ENCODE results near the gene AMMECR1L. TPM values are rescaled to one million over a fixed set of nuclear protein-coding genes. Genes with fewer than 3 reads are reported as not detected.
"Not testable (repeated sequence)": the region's sequence is repeated elsewhere in the genome, so short reads cannot be mapped to it uniquely, and the experiment has no call there.

AMMECR1L gene
- polyA plus RNA-seq, 1 donor from 2014 or later = 19.5 TPM

DNA sequence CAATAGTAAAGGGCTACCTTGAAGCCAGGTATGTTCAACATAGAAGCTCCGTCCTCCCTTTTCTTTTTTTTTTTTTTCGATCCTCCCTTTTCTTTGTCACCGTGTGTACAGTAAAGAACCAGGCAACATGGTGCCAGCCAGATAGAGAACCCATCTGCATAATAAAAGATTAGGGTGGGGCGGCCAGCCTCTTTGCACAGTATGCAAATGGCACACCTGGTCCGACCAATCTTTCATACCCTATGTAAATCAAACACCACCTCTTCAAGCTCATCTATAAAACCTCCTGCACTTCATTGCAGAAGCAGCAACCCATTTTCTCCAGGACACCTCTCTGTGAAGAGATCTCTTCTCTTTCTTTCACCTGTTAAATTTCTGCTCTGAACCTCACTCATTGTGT lies 67.5 kb downstream of the AMMECR1L start:
- H3K36me3 ChIP-seq (ENCODE audit: insufficient read depth, low read length) = no peaks in the 10 kb centered on the region
- no peak overlapping the region for H3K4me3 ChIP-seq (ENCODE audit: low read length)
- no peaks in the 10 kb centered on the region for H3F3A ChIP-seq (ENCODE audit: insufficient read depth, low read length, poor library complexity, severe bottlenecking)
- H3K79me2 ChIP-seq (replicated peaks; ENCODE audit: insufficient read depth, low read length) = no peaks in the 10 kb centered on the region
- H4K20me1 ChIP-seq (ENCODE audit: insufficient read depth) = no peaks in the 10 kb centered on the region
- H3K9ac ChIP-seq (ENCODE audit: low read length) = no peak overlapping the region
- H3K4me2 ChIP-seq (ENCODE audit: low read length) = no peak overlapping the region
- H3K27ac ChIP-seq (ENCODE audit: low read length) = no peak overlapping the region
- no peak overlapping the region for H2AFZ ChIP-seq (ENCODE audit: low read depth, low read length)
- TF ChIP-seq RAD21 (conservative IDR thresholded peaks at IDR 0.05) (no peak), EZH2 (IDR thresholded peaks at IDR 0.05; ENCODE audit: borderline replicate concordance, insufficient read depth, low read length, poor library complexity, severe bottlenecking) (no peak)
- H3K9me2 ChIP-seq (ENCODE audit: insufficient read depth, low read length) = no peaks in the 10 kb centered on the region
- H3K27me3 ChIP-seq (ENCODE audit: insufficient read depth, low read depth, low read length) = no peaks in the 10 kb centered on the region
- no peaks in the 10 kb centered on the region for H3K9me3 ChIP-seq (ENCODE audit: low read length)

DNA sequence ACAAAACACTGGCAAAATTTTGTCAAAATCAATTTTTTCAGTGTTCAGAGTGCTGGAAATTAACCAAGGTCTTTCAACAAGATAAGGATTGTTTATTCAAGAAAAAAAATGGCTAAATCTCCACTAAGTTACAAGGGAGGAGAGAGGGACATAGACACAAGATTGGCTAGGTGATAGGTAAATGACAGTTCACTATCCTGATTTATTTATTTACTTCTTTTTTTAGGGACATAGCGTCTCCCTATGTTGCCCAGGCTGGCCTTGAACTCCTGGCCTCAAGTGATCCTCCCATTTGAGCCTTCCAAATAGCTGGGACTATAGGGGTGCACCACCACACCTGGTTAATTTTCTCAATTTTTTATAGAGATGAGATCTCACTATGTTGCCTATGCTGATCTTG lies 71.1 kb downstream of the AMMECR1L start:
- TF ChIP-seq SMC3 (conservative IDR thresholded peaks at IDR 0.05; ENCODE audit: poor library complexity) (no peak), EZH2 (IDR thresholded peaks at IDR 0.05; ENCODE audit: borderline replicate concordance, insufficient read depth, low read length, poor library complexity, severe bottlenecking) (no peak), RAD21 (conservative IDR thresholded peaks at IDR 0.05) (no peak), MXI1 (conservative IDR thresholded peaks at IDR 0.05; ENCODE audit: poor library complexity, severe bottlenecking) (no peak)
- H3K9ac ChIP-seq (ENCODE audit: low read length) = no peak overlapping the region
- H2AFZ ChIP-seq (ENCODE audit: low read depth, low read length) = no peak overlapping the region
- no peaks in the 10 kb centered on the region for H3K9me2 ChIP-seq (ENCODE audit: insufficient read depth, low read length)
- H3K4me3 ChIP-seq (ENCODE audit: low read length) = no peak overlapping the region
- H3K27me3 ChIP-seq (ENCODE audit: insufficient read depth, low read depth, low read length) = no peaks in the 10 kb centered on the region
- H3F3A ChIP-seq (ENCODE audit: insufficient read depth, low read length, poor library complexity, severe bottlenecking) = no peaks in the 10 kb centered on the region
- H3K79me2 ChIP-seq (replicated peaks; ENCODE audit: insufficient read depth, low read length) = peaks cover 10% of the 10 kb centered on the region
- no peaks in the 10 kb centered on the region for H3K36me3 ChIP-seq (ENCODE audit: insufficient read depth, low read length)
- no peaks in the 10 kb centered on the region for H3K9me3 ChIP-seq (ENCODE audit: low read length)
- no peaks in the 10 kb centered on the region for H4K20me1 ChIP-seq (ENCODE audit: insufficient read depth)
- H3K4me2 ChIP-seq (ENCODE audit: low read length) = no peak overlapping the region
- no peak overlapping the region for H3K27ac ChIP-seq (ENCODE audit: low read length)

DNA sequence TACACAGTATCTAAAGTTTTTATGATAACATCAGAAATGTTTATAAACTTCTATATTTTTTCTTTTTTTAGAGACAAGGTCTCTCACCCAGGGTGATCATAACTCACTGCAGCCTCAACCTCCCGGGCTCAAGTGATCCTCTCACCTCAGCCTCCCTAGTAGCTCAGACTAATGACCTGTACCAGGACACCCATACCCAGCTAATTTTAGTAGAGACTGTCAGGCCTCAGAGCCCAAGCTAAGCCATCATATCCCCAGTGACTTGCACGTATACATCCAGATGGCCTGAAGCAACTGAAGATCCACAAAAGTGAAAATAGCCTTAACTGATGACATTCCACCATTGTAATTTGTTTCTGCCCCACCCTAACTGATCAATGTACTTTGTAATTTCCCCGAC lies 73.3 kb downstream of the AMMECR1L start:
- not testable (repeated sequence) for H3F3A ChIP-seq (ENCODE audit: insufficient read depth, low read length, poor library complexity, severe bottlenecking); H3K9ac ChIP-seq (ENCODE audit: low read length); H3K9me3 ChIP-seq (ENCODE audit: low read length); H3K27me3 ChIP-seq (ENCODE audit: insufficient read depth, low read depth, low read length); H3K9me2 ChIP-seq (ENCODE audit: insufficient read depth, low read length); H3K27ac ChIP-seq (ENCODE audit: low read length); H3K4me3 ChIP-seq (ENCODE audit: low read length); H3K4me2 ChIP-seq (ENCODE audit: low read length); H4K20me1 ChIP-seq (ENCODE audit: insufficient read depth); H3K36me3 ChIP-seq (ENCODE audit: insufficient read depth, low read length); H2AFZ ChIP-seq (ENCODE audit: low read depth, low read length)
- H3K79me2 ChIP-seq (replicated peaks; ENCODE audit: insufficient read depth, low read length) = peaks cover 31% of the 10 kb centered on the region

Small RNA genes within 50 kb of the gene (small RNA-seq; reads per million reads assigned to genes)
- gene AC012306.1 (0 reads per million in 3 experiments), gene RF00017 (0 reads per million in 3 experiments), gene RF00019 (0 to 1.2 (median 0) reads per million in 3 experiments), gene RNU6-395P (0 reads per million in 3 experiments)

Other genes with a start within 250 kb of the AMMECR1L start
- gene GPR17, start 239.8 kb downstream of the AMMECR1L start, polyA plus RNA-seq = not detected in 2 replicates
- gene LIMS2, start 210.4 kb downstream of the AMMECR1L start, polyA plus RNA-seq = not detected in 2 replicates
- 6.2 and 6.9 TPM in 2 replicates for gene SFT2D3, start 184.5 kb downstream of the AMMECR1L start, polyA plus RNA-seq
- 58.0 and 58.7 TPM in 2 replicates for gene WDR33, start 74.8 kb downstream of the AMMECR1L start, polyA plus RNA-seq
- 20.8 and 27.2 TPM in 2 replicates for gene POLR2D, start 27.8 kb downstream of the AMMECR1L start, polyA plus RNA-seq
- gene SAP130, start 142.1 kb upstream of the AMMECR1L start, polyA plus RNA-seq = 5.6 and 5.8 TPM in 2 replicates
- gene UGGT1, start 205.2 kb upstream of the AMMECR1L start, polyA plus RNA-seq = 26.3 and 27.4 TPM in 2 replicates